Hematopoietic multipotent progenitor cell treated with erythropoietin and hydrocortisone succinate and interleukin-3 and kit ligand, for 6 days (in vitro differentiated cells): ENCODE results near the gene TRIM51.
"Not testable (repeated sequence)": the region's sequence is repeated elsewhere in the genome, so short reads cannot be mapped to it uniquely, and the experiment has no call there.

Experiments
- DNase-seq: peaks from one replicate; pipeline ENCODE4 v3.0.0-alpha.2; 2015

The TRIM51 gene

GRCh38 chr11:55882997-55883396 is at the start of gene TRIM51:
TSS of gene TRIM51 (plus strand) at chr11:55883297. CDS start at chr11:55885429, 2,132 bp downstream.
- DNase-seq: not testable (repeated sequence)

- no peak for DNase-seq
Measured at GRCh38 chr11:55838452-55838851, 44.6 kb upstream of the TRIM51 start, which contains the start of gene OR5D16. TSS of gene OR5D16 (plus strand) at chr11:55838752. CDS start at chr11:55838752, 0 bp downstream.

- DNase-seq: no peak
Measured at GRCh38 chr11:55847453-55847852, 35.6 kb upstream of the TRIM51 start.

- DNase-seq: no peak
Measured at GRCh38 chr11:55849037-55849436, 34.1 kb upstream of the TRIM51 start.

- DNase-seq: no peak
Measured at GRCh38 chr11:55852141-55852540, 31.0 kb upstream of the TRIM51 start.

GRCh38 chr11:55854704-55855103 is 28.4 kb upstream of the TRIM51 start:
- DNase-seq: no peak

- DNase-seq: not testable (repeated sequence)
Measured at GRCh38 chr11:55867354-55867753, 15.7 kb upstream of the TRIM51 start.

GRCh38 chr11:55872731-55873130 is 10.4 kb upstream of the TRIM51 start:
- DNase-seq: not testable (repeated sequence)

- not testable (repeated sequence) for DNase-seq
Measured at GRCh38 chr11:55873146-55873545, 10.0 kb upstream of the TRIM51 start.

- not testable (repeated sequence) for DNase-seq
Measured at GRCh38 chr11:55884995-55885394, 1.9 kb downstream of the TRIM51 start.

GRCh38 chr11:55885481-55885880 is 2.4 kb downstream of the TRIM51 start:
- not testable (repeated sequence) for DNase-seq

GRCh38 chr11:55895216-55895615 is 12.1 kb downstream of the TRIM51 start:
- DNase-seq: no peak

GRCh38 chr11:55902308-55902707 is 19.2 kb downstream of the TRIM51 start:
- no peak for DNase-seq

- DNase-seq: no peak
Measured at GRCh38 chr11:55914482-55914881, 31.4 kb downstream of the TRIM51 start, which contains the start of gene OR5W2. TSS of gene OR5W2 (minus strand) at chr11:55914582. CDS start at chr11:55914582, 0 bp downstream.

- DNase-seq: no peak
Measured at GRCh38 chr11:55920537-55920936, 37.4 kb downstream of the TRIM51 start.

GRCh38 chr11:55936300-55936699 is 53.2 kb downstream of the TRIM51 start, which contains the start of gene OR5I1:
TSS of gene OR5I1 (minus strand) at chr11:55936400. CDS start at chr11:55936400, 0 bp downstream.
- DNase-seq: no peak
